OCI-LY3 (cell line): ENCODE results near the gene CERS2.
A peak's percentile ranks its signal among the peaks of the same experiment; 100 is the strongest.

ENCODE experiments used
- H2AFZ ChIP-seq: fragments of 200-600, 300-600 bp; shearing (Covaris generic); 2 replicates; pipeline ENCODE4 v1.6.0; 2014; ENCODE audit warnings: antibody characterized with exemption, low read depth, low read length
- H3K27ac ChIP-seq: fragments of 200-600, 300-600 bp; sonication (generic); 2 replicates; pipeline ENCODE4 v1.5.1; 2014; ENCODE audit warnings: mild to moderate bottlenecking, low read length, moderate library complexity, mixed read lengths
- H3K27me3 ChIP-seq: fragments of 200-600, 300-600 bp; sonication (generic); 2 replicates; pipeline ENCODE4 v1.6.1; 2014; ENCODE audit warnings: low read depth, low read length, mixed read lengths
- H3K36me3 ChIP-seq: fragments of 200-600, 300-600 bp; sonication (generic); replicated peaks from 2 replicates; pipeline ENCODE3; 2014; ENCODE audit warnings: low read depth, low read length, mixed read lengths
- H3K4me1 ChIP-seq: fragments of 300-600, 200-600 bp; sonication (generic); 2 replicates; pipeline ENCODE4 v1.6.1; 2014; ENCODE audit warnings: low read length, mixed read lengths
- H3K4me2 ChIP-seq: fragments of 200-600, 300-600 bp; sonication (generic); 2 replicates; pipeline ENCODE4 v1.6.1; 2014; ENCODE audit warnings: low read length, mixed read lengths
- H3K4me3 ChIP-seq: fragments of 300-600, 200-600 bp; sonication (generic); 2 replicates; pipeline ENCODE4 v1.5.1; 2014; ENCODE audit warnings: antibody characterized with exemption, mild to moderate bottlenecking, low read length, moderate library complexity
- H3K79me2 ChIP-seq: fragments of 300-600, 200-600 bp; shearing (Covaris generic); 2 replicates; pipeline ENCODE4 v1.6.1; 2014; ENCODE audit warnings: mild to moderate bottlenecking, low read length, mixed read lengths
- H3K9ac ChIP-seq: fragments of 300-600, 200-600 bp; shearing (Covaris generic); 2 replicates; pipeline ENCODE4 v1.6.0; 2014; ENCODE audit warnings: mild to moderate bottlenecking, low read length, moderate library complexity
- H3K9me3 ChIP-seq: fragments of 200-600, 300-600 bp; shearing (Covaris generic); 2 replicates; pipeline ENCODE4 v1.6.1; 2014; ENCODE audit warnings: low read length, mixed read lengths; ENCODE audit not compliant: insufficient read depth
- H4K20me1 ChIP-seq: fragments of 200-600, 300-600 bp; sonication (generic); 2 replicates; pipeline ENCODE4 v1.6.1; 2016; ENCODE audit warnings: low read length, mixed read lengths; ENCODE audit not compliant: insufficient read depth
- EZH2phosphoT487 ChIP-seq: fragments of 200-600 bp; shearing (Covaris generic); IDR thresholded peaks from 2 replicates; pipeline ENCODE4 v1.6.1; 2018; ENCODE audit warnings: antibody characterized with exemption, mixed run types, low read depth
- TF ChIP-seq, protein P1 (sequence below): fragments of 200-600, 300-600 bp; sonication (generic); IDR thresholded peaks from 2 replicates; pipeline ENCODE4 v1.5.1; 2014; ENCODE audit warnings: antibody characterized with exemption, low read length, low read depth

The CERS2 gene

DNA sequence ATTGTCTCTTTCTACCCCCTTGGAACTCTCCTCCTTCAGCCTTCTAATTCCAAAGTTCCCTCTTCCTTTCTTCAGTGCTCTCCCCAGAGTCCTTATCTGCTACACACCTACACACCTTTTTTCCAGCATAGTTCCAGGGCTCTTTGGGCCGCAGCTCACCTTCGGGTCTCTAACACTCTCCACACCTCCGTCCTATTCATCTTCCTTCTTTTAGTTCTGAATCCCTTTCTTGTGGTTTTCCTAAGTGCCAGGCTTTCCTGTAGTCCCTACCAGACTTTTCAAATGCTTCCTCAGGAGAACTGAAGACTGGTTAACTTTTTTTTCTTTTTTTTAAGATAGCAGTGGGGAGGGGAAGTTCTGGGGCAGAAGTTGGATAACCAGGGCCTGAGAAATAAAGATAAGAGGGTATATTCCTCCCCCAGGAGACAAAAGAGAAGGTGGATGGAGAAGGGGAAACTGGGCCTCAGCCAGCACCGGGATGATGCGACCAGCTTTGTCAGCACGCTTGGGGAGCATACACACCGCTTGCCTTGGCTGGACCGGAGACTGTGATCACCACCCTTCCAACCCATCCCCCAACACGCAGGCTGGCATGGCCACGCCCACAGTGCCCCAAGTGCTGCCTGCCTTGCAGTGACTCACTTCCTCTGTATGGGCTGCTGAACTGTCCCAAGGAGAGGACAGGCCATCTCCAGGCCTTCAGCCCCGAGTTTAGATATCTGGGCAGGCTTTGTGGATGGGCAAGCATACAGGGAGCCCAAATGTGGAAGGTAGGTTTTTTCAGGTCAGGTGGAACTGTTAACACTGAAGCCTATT lies 2.5 kb upstream of the CERS2 start:
- Histone ChIP-seq H3K36me3 (peaks cover 2% of the 10 kb centered on the region), H3K4me1 (peaks cover 50% of the 10 kb centered on the region), H3K27me3 (no peaks in the 10 kb centered on the region), H2AFZ (peak overlapping the region; percentile 61), H3K79me2 (peaks cover 41% of the 10 kb centered on the region), H3K9me3 (no peaks in the 10 kb centered on the region), H3K27ac (peak overlapping the region; percentile 52), H3K9ac (peak overlapping the region; percentile 74), H3K4me2 (peak overlapping the region; percentile 98), H3K4me3 (peak overlapping the region; percentile 76), H4K20me1 (peaks cover 14% of the 10 kb centered on the region)
- TF ChIP-seq, protein P1, sequence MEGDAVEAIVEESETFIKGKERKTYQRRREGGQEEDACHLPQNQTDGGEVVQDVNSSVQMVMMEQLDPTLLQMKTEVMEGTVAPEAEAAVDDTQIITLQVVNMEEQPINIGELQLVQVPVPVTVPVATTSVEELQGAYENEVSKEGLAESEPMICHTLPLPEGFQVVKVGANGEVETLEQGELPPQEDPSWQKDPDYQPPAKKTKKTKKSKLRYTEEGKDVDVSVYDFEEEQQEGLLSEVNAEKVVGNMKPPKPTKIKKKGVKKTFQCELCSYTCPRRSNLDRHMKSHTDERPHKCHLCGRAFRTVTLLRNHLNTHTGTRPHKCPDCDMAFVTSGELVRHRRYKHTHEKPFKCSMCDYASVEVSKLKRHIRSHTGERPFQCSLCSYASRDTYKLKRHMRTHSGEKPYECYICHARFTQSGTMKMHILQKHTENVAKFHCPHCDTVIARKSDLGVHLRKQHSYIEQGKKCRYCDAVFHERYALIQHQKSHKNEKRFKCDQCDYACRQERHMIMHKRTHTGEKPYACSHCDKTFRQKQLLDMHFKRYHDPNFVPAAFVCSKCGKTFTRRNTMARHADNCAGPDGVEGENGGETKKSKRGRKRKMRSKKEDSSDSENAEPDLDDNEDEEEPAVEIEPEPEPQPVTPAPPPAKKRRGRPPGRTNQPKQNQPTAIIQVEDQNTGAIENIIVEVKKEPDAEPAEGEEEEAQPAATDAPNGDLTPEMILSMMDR, result no peak
- TF ChIP-seq EZH2phosphoT487, result no peak

- Histone ChIP-seq H3K27ac (no peak overlapping the region), H3K9ac (no peak overlapping the region), H3K79me2 (peaks cover 48% of the 10 kb centered on the region), H2AFZ (no peak overlapping the region), H4K20me1 (peaks cover 20% of the 10 kb centered on the region), H3K36me3 (peaks cover 2% of the 10 kb centered on the region), H3K4me3 (no peak overlapping the region), H3K4me1 (peaks cover 55% of the 10 kb centered on the region), H3K9me3 (no peaks in the 10 kb centered on the region), H3K27me3 (no peaks in the 10 kb centered on the region), H3K4me2 (peak overlapping the region; percentile 98)
- TF ChIP-seq, protein P1, result no peak
Measured at GRCh38 chr1:150976401-150976821, 1.8 kb upstream of the CERS2 start.

GRCh38 chr1:150973836-150974579 lies 627 bp downstream of the CERS2 start:
- 0 out of 2 replicates have a peak overlapping the region, but pooled peaks have one; percentile 15 for H2AFZ ChIP-seq
- H3K4me1 ChIP-seq, result peaks cover 48% of the 10 kb centered on the region
- H3K4me3 ChIP-seq, result peak overlapping the region; percentile 87
- peak overlapping the region; percentile 57 for H3K27ac ChIP-seq
- peak overlapping the region; percentile 87 for H3K9ac ChIP-seq
- peaks cover 2% of the 10 kb centered on the region for H3K36me3 ChIP-seq
- peaks cover 39% of the 10 kb centered on the region for H4K20me1 ChIP-seq
- H3K9me3 ChIP-seq, result no peaks in the 10 kb centered on the region
- no peaks in the 10 kb centered on the region for H3K27me3 ChIP-seq
- TF ChIP-seq, protein P1, result no peak
- no peak for TF ChIP-seq EZH2phosphoT487
- peaks cover 72% of the 10 kb centered on the region for H3K79me2 ChIP-seq
- peak overlapping the region; percentile 97 for H3K4me2 ChIP-seq

DNA sequence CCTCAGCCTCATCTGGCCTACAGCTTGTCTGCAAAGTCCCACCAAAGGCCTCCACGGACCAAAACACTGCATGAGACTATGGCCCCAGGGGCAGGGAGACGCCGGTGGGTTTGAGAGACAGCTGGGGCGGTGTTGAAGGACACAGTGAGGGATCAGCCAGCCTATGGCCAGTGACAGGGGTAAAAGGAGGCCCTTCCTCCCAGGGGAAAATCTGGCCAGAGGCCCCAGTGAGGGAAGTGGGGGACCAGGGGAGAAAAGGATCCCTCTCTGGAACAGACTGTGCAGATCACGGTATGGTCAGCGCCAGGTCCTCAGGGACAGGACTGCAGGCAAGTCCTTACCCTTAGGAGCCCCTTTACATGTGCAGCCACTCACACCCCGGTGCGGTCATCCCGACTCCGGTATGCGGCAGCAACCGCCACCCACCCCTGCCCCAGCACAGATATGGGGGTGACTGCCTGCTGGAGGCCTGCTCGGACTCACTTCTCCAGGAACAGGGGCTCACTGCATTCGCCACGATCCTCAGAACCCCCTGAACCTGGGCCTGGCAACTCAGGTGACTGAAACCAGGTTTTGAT lies 1.3 kb downstream of the CERS2 start:
- Histone ChIP-seq H3K4me2 (peak overlapping the region; percentile 97), H3K9ac (peak overlapping the region; percentile 87), H3K4me3 (peak overlapping the region; percentile 87), H3K9me3 (no peaks in the 10 kb centered on the region), H3K27me3 (no peaks in the 10 kb centered on the region), H3K79me2 (peaks cover 79% of the 10 kb centered on the region), H3K4me1 (peaks cover 44% of the 10 kb centered on the region), H4K20me1 (peaks cover 43% of the 10 kb centered on the region), H3K36me3 (peaks cover 8% of the 10 kb centered on the region), H3K27ac (peak overlapping the region; percentile 57), H2AFZ (0 out of 2 replicates have a peak overlapping the region, but pooled peaks have one; percentile 15)
- no peak for TF ChIP-seq EZH2phosphoT487
- TF ChIP-seq, protein P1, result no peak
